Nucleus accumbens (tissue), 56 donors: Measurements from ENCODE around the gene STX1A.
"Not testable (repeated sequence)": the region's sequence is repeated elsewhere in the genome, so short reads cannot be mapped to it uniquely, and the experiment has no call there.

Experiments
- DNase-seq, 56 donors: peaks; one replicate each; lab custom pipeline; 2025; lab: John Stamatoyannopoulos, UW

STX1A gene

GRCh38 chr7:73713319-73713718, 6.2 kb downstream of the STX1A start:
- DNase-seq = not testable (repeated sequence)

GRCh38 chr7:73712773-73713172, 6.7 kb downstream of the STX1A start:
- DNase-seq = no peak

- no peak for DNase-seq
These were observed 10.4 kb downstream of the STX1A start for GRCh38 chr7:73708961-73709549.

GRCh38 chr7:73707045-73707631, 12.3 kb downstream of the STX1A start:
- DNase-seq = peak in 15 of 56 donors; percentile 5 to 59 (median 32)

- no peak for DNase-seq
These were observed 13.1 kb downstream of the STX1A start for GRCh38 chr7:73706126-73707044.

- DNase-seq = no peak
These were observed 13.9 kb downstream of the STX1A start for GRCh38 chr7:73705551-73705920.

- DNase-seq = peak in 1 of 56 donors; percentile 24
These were observed 14.6 kb downstream of the STX1A start for GRCh38 chr7:73704640-73705550.

GRCh38 chr7:73703757-73704639, 15.5 kb downstream of the STX1A start:
- peak in 14 of 56 donors; percentile 3 to 59 (median 22) for DNase-seq

- no peak for DNase-seq
These were observed 16.2 kb downstream of the STX1A start for GRCh38 chr7:73703225-73703624.

GRCh38 chr7:73702665-73703064, 16.8 kb downstream of the STX1A start:
- DNase-seq = no peak

GRCh38 chr7:73702226-73702625, 17.2 kb downstream of the STX1A start:
- DNase-seq = no peak

- DNase-seq = peak in 1 of 56 donors; percentile 22
These were observed 18.0 kb downstream of the STX1A start for GRCh38 chr7:73701357-73701995.

- DNase-seq = no peak
These were observed 18.8 kb downstream of the STX1A start for GRCh38 chr7:73700581-73701134.

GRCh38 chr7:73700069-73700423, 19.4 kb downstream of the STX1A start:
- DNase-seq = no peak

GRCh38 chr7:73699370-73700068, 19.9 kb downstream of the STX1A start:
- peak in 8 of 56 donors; percentile 14 to 42 (median 22) for DNase-seq

GRCh38 chr7:73698410-73698809, 21.1 kb downstream of the STX1A start:
- DNase-seq = no peak

- DNase-seq = no peak
These were observed 23.1 kb downstream of the STX1A start for GRCh38 chr7:73696372-73696771.

GRCh38 chr7:73690646-73691045, 28.8 kb downstream of the STX1A start:
- DNase-seq = no peak
